Nephron progenitor cell (in vitro differentiated cells): ENCODE measurements around the gene ARFIP1.

Experiments
- DNase-seq: peaks from one replicate; pipeline ENCODE4 v3.0.0; 2021
- H3K27ac Mint-ChIP-seq: 2 replicates; pipeline ENCODE4 v1.8.0; 2021; ENCODE audit warnings: mild to moderate bottlenecking, moderate library complexity, mixed read lengths
- H3K27me3 Mint-ChIP-seq: 2 replicates; pipeline ENCODE4 v1.8.0; 2021; ENCODE audit warnings: mild to moderate bottlenecking, low read depth, mixed read lengths; ENCODE audit not compliant: poor library complexity
- H3K36me3 Mint-ChIP-seq: 2 replicates; pipeline ENCODE4 v1.8.0; 2021; ENCODE audit warnings: low read depth, mixed read lengths
- H3K4me1 Mint-ChIP-seq: 2 replicates; pipeline ENCODE4 v1.8.0; 2021; ENCODE audit warnings: mixed read lengths
- H3K4me3 Mint-ChIP-seq: 2 replicates; pipeline ENCODE4 v1.8.0; 2021; ENCODE audit warnings: mild to moderate bottlenecking, moderate library complexity, mixed read lengths
- H3K9me3 Mint-ChIP-seq: 2 replicates; pipeline ENCODE4 v1.8.0; 2021; ENCODE audit warnings: mild to moderate bottlenecking, moderate library complexity, mixed read lengths
- TF ChIP-seq, protein P1 (sequence below): fragments of 200-600 bp; sonication (generic); IDR thresholded peaks from 2 replicates; pipeline ENCODE4 v1.5.0; 2021; ENCODE audit warnings: antibody characterized with exemption

ARFIP1 gene

DNA sequence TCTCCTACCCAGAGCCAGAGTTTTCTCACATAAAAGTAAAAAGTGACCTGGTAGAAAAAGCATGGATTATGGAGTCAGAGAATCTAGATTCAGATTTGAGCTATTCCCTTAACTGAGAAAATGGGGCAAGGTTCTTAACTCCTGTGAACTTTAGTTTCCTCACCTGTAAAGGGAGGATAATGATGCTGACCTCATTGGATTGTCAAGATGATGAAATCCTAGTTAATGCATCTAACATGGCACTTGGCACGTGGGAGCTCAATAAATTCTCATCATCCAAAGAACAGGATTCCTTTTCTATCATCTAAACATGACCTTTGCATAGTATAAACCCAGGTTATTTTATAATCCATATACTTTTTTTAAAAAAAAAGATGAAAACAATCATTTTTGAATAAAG, 175.0 kb downstream of the ARFIP1 start:
- peaks cover 67% of the 10 kb centered on the region for H3K4me1 Mint-ChIP-seq
- TF ChIP-seq, protein P1, sequence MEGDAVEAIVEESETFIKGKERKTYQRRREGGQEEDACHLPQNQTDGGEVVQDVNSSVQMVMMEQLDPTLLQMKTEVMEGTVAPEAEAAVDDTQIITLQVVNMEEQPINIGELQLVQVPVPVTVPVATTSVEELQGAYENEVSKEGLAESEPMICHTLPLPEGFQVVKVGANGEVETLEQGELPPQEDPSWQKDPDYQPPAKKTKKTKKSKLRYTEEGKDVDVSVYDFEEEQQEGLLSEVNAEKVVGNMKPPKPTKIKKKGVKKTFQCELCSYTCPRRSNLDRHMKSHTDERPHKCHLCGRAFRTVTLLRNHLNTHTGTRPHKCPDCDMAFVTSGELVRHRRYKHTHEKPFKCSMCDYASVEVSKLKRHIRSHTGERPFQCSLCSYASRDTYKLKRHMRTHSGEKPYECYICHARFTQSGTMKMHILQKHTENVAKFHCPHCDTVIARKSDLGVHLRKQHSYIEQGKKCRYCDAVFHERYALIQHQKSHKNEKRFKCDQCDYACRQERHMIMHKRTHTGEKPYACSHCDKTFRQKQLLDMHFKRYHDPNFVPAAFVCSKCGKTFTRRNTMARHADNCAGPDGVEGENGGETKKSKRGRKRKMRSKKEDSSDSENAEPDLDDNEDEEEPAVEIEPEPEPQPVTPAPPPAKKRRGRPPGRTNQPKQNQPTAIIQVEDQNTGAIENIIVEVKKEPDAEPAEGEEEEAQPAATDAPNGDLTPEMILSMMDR: no peak
- no peak overlapping the region for H3K27ac Mint-ChIP-seq
- H3K36me3 Mint-ChIP-seq: peaks cover 12% of the 10 kb centered on the region
- H3K27me3 Mint-ChIP-seq: no peaks in the 10 kb centered on the region
- H3K9me3 Mint-ChIP-seq: no peaks in the 10 kb centered on the region
- H3K4me3 Mint-ChIP-seq: no peak overlapping the region
- DNase-seq: no peak

DNA sequence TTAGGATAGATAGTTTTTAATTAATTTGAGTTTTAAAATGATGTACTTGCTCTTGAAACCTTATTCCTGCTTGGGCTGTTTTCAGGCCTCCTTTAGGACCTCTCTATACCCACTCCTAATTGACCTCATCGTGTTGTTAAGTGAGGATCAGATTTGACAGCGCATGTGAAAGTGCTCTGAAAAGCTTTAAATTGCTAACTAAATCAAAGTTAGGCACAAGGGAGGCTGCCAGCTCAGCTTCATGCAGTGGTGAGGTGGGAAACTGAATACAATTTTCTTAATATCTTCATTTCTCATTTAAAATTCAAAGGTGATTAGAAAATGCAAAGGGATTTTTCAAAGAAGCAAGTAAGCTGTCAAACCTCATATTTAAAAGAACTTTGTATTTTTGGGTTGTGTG, 176.4 kb downstream of the ARFIP1 start:
- no peak for DNase-seq
- peak overlapping the region; percentile 29 for H3K27ac Mint-ChIP-seq
- H3K4me1 Mint-ChIP-seq: peaks cover 66% of the 10 kb centered on the region
- H3K27me3 Mint-ChIP-seq: no peaks in the 10 kb centered on the region
- TF ChIP-seq, protein P1: no peak
- H3K36me3 Mint-ChIP-seq: peaks cover 12% of the 10 kb centered on the region
- no peak overlapping the region for H3K4me3 Mint-ChIP-seq
- no peaks in the 10 kb centered on the region for H3K9me3 Mint-ChIP-seq

DNA sequence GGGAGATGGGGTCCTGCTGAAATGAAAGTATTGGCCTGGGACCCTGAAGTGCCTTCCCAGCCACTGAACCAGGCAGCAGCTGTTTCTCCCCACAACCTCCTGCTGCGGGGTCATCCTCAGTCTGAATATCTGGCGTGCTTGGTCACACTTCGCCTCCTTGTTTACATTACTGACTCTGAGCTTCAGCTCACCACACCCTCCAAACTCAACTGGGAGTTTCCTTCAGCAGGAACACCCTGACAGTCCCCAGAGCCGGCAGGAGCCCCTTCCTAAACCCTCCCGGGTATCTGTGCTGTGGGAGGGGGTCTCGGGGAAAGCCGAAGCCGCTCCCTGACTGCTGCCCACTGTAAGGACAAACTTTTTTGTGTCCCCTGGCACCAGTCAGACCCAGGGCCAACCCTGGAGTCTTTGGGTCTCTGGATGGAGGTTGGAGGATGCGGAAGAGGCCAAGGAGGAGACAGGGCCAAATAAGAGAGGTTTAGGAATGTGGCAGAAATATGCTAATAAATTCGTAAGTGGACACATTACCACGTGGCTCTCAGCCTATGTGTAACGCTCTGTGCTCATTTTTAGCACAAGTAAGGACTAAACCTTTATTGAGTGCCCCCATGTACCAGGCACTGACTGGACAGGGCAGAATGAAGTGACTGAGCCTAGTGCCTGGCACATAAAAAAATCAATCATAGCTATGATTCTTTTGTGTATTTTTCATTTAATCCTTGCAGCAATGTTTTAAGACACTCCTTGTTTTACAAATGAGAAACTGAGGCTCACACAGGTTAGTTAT, 177.1 kb downstream of the ARFIP1 start:
- H3K4me3 Mint-ChIP-seq: peak overlapping the region; percentile 32
- no peaks in the 10 kb centered on the region for H3K9me3 Mint-ChIP-seq
- peaks cover 12% of the 10 kb centered on the region for H3K36me3 Mint-ChIP-seq
- H3K4me1 Mint-ChIP-seq: peaks cover 66% of the 10 kb centered on the region
- TF ChIP-seq, protein P1: no peak
- H3K27me3 Mint-ChIP-seq: no peaks in the 10 kb centered on the region
- peak; percentile 53 for DNase-seq
- H3K27ac Mint-ChIP-seq: no peak overlapping the region

DNA sequence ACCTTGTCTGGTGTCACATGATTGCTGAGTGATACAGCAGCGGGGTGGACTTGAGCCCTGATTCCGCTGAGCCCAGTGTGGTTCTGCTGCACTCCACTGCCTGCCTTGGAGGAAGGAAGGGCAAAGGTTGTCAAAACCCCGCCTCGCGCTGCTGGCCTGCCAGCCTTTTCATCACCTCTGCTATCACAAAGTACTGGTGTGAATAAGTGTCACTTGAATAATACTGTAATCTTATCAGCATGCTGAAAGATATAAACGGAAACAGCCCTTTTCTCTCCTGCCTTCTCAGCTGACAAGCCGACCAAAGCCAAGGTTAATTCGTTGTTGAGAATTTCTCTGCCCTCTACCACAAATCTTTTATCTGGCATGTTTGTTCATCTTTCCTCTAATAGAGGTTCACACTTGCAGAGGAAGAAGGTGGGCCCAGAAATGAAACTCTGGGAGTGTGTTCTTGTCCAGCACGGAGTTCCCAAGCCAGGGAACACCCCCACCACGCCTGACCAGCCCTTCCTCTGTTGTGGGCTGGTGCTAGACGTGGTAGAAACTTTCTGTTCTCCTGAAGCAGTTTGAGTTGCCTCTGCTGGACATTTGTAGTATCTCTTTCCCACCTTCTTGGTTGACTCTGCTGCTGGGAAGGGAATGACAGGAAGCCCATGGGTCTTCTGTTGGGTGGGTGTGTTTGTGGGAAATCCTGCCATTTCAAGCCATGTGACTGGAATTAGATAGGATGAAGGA, 177.8 kb downstream of the ARFIP1 start:
- H3K27ac Mint-ChIP-seq: no peak overlapping the region
- H3K27me3 Mint-ChIP-seq: no peaks in the 10 kb centered on the region
- H3K36me3 Mint-ChIP-seq: peaks cover 14% of the 10 kb centered on the region
- H3K4me1 Mint-ChIP-seq: peaks cover 62% of the 10 kb centered on the region
- DNase-seq: peak; percentile 16
- H3K4me3 Mint-ChIP-seq: no peak overlapping the region
- H3K9me3 Mint-ChIP-seq: no peaks in the 10 kb centered on the region
- TF ChIP-seq, protein P1: no peak

DNA sequence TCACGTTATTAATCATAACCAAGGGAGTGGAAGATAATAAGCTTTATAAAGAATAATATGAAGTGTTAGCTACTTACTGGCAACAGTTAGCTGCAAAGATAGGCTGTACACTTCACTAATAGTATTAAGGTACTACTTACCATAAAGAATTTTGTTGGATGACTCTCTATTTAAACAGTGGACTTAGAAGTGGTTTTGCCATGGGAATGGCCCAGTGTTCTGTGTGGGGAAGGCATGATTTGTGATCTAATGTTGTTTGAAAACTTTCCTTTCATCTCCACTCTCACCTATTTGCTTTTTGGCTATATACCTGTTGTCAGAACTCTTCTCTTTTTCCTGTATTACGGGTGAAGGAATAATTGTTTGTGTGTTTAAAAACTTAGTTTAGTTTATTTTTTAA, 179.3 kb downstream of the ARFIP1 start:
- TF ChIP-seq, protein P1: no peak
- peaks cover 14% of the 10 kb centered on the region for H3K36me3 Mint-ChIP-seq
- H3K4me3 Mint-ChIP-seq: no peak overlapping the region
- no peaks in the 10 kb centered on the region for H3K27me3 Mint-ChIP-seq
- no peak for DNase-seq
- peaks cover 64% of the 10 kb centered on the region for H3K4me1 Mint-ChIP-seq
- H3K9me3 Mint-ChIP-seq: no peaks in the 10 kb centered on the region
- no peak overlapping the region for H3K27ac Mint-ChIP-seq
